Neural cell (in vitro differentiated cells): ENCODE data around the gene ZNF350.

Experiments used
- CTCF ChIP-seq: fragments of 450-650 bp; IDR thresholded peaks from 2 replicates; pipeline ENCODE4 v1.5.1; 2014; ENCODE audit warnings: antibody characterized with exemption, mild to moderate bottlenecking, moderate library complexity; ENCODE audit not compliant: poor library complexity, severe bottlenecking
- EP300 ChIP-seq: fragments of 450-650 bp; conservative IDR thresholded peaks from 2 replicates; pipeline ENCODE4 v1.6.1; 2014; ENCODE audit warnings: antibody characterized with exemption, mild to moderate bottlenecking, moderate library complexity; ENCODE audit not compliant: poor library complexity, severe bottlenecking
- EZH2 ChIP-seq: fragments of 200-600, 300-800 bp; shearing (Covaris generic), sonication (generic); IDR thresholded peaks from 2 replicates; pipeline ENCODE4 v1.6.1; 2014; ENCODE audit warnings: antibody characterized with exemption, low read length, borderline replicate concordance, mild to moderate bottlenecking; ENCODE audit not compliant: insufficient read depth, poor library complexity, severe bottlenecking
- POLR2AphosphoS5 ChIP-seq: IDR thresholded peaks from 2 replicates; pipeline ENCODE4 v1.6.1; 2012
- RAD21 ChIP-seq: fragments of 450-650 bp; conservative IDR thresholded peaks from 2 replicates; pipeline ENCODE4 v1.6.1; 2014; ENCODE audit warnings: antibody characterized with exemption, mild to moderate bottlenecking, moderate library complexity
- REST ChIP-seq: IDR thresholded peaks from 2 replicates; pipeline ENCODE4 v1.6.1; 2012; ENCODE audit warnings: borderline replicate concordance
- SMC3 ChIP-seq: fragments of 450-650 bp; conservative IDR thresholded peaks from 2 replicates; pipeline ENCODE4 v1.6.1; 2014; ENCODE audit warnings: antibody characterized with exemption, mild to moderate bottlenecking, moderate library complexity; ENCODE audit not compliant: poor library complexity
- TAF1 ChIP-seq: IDR thresholded peaks from 2 replicates; pipeline ENCODE4 v1.6.1; 2012; ENCODE audit warnings: low read depth

- TF ChIP-seq SMC3 = no peak
- TF ChIP-seq CTCF = no peak
- TF ChIP-seq EZH2 = no peak
- no peak for TF ChIP-seq TAF1
- TF ChIP-seq RAD21 = no peak
- TF ChIP-seq REST = no peak
- TF ChIP-seq POLR2AphosphoS5 = no peak
- TF ChIP-seq EP300 = no peak
These were observed 7.8 kb downstream of the ZNF350 start for GRCh38 chr19:51978882-51979281.
